CD4-positive, alpha-beta T cell (primary cell): ENCODE data around the gene SLC8A2. TPM values are rescaled to one million over a fixed set of nuclear protein-coding genes. Genes with fewer than 3 reads are reported as not detected.

ENCODE experiments used
- ATAC-seq: fragments of 200-7000 bp; cut with Tn5 transposase; one replicate; pipeline ENCODE4 v1.10.0; 2022; ENCODE audit warnings: mild to moderate bottlenecking; ENCODE audit not compliant: poor library complexity
- CTCF ChIA-PET: fragments of 350-600 bp; sonication (Branson Sonifier 250); formaldehyde crosslinking; loops from one replicate; lab custom pipeline; 2021; ENCODE audit warnings: antibody characterized with exemption, inconsistent platforms; lab: Charles Lee
- POLR2A ChIA-PET: fragments of 350-600 bp; sonication (Branson Sonifier 250); formaldehyde crosslinking; loops from one replicate; lab custom pipeline; 2021; ENCODE audit warnings: antibody characterized with exemption, inconsistent platforms; lab: Charles Lee
- DNase-seq, 14 experiments: peaks; one replicate each; pipeline ENCODE4 v3.0.0-alpha.2; 2013 to 2020; ENCODE audit warnings: mixed read lengths in 2 of 14
- H3K27ac ChIP-seq, 2 donors: one replicate each; pipeline versions ENCODE4 v1.5.1 to v1.7.0; 2013; ENCODE audit warnings: low read length in 2 of 2, low read depth in 1 of 2, mild to moderate bottlenecking in 1 of 2
- H3K27me3 ChIP-seq, 2 experiments: 1 replicate in 1 of 2; 2 replicates in 1 of 2; pipeline versions ENCODE4 v1.6.1 to v1.7.0; 2013; ENCODE audit warnings: low read length in 2 of 2, control low read depth in 1 of 2, mild to moderate bottlenecking in 1 of 2, moderate library complexity in 1 of 2; ENCODE audit not compliant: insufficient read depth in 2 of 2, control insufficient read depth in 1 of 2
- H3K36me3 ChIP-seq: one replicate; pipeline ENCODE4 v1.6.1; 2013; ENCODE audit warnings: low read length, control low read depth; ENCODE audit not compliant: insufficient read depth
- H3K4me1 ChIP-seq: one replicate; pipeline ENCODE4 v1.6.1; 2013; ENCODE audit warnings: low read length, control low read depth; ENCODE audit not compliant: insufficient read depth
- H3K4me3 ChIP-seq: one replicate; pipeline ENCODE4 v1.5.1; 2013; ENCODE audit warnings: mild to moderate bottlenecking, low read length, moderate library complexity
- H3K9me3 ChIP-seq, 2 experiments: 1 replicate in 1 of 2; 2 replicates in 1 of 2; pipeline versions ENCODE4 v1.6.1 to v1.7.0; 2013; ENCODE audit warnings: low read length in 2 of 2, mild to moderate bottlenecking in 2 of 2, control low read depth in 1 of 2, moderate library complexity in 1 of 2; ENCODE audit not compliant: control insufficient read depth in 1 of 2, insufficient read depth in 1 of 2
- H3K27ac Mint-ChIP-seq: one replicate; pipeline ENCODE4 v1.8.0; 2020; ENCODE audit warnings: mixed read lengths
- H3K27me3 Mint-ChIP-seq: one replicate; pipeline ENCODE4 v1.8.0; 2021; ENCODE audit warnings: mixed read lengths
- H3K36me3 Mint-ChIP-seq: one replicate; pipeline ENCODE4 v1.8.0; 2021; ENCODE audit warnings: low read depth, mixed read lengths
- H3K4me1 Mint-ChIP-seq: one replicate; pipeline ENCODE4 v1.8.0; 2021; ENCODE audit warnings: low read depth, mixed read lengths
- H3K4me3 Mint-ChIP-seq: one replicate; pipeline ENCODE4 v1.8.0; 2020; ENCODE audit warnings: mild to moderate bottlenecking, mixed read lengths
- H3K9me3 Mint-ChIP-seq: one replicate; pipeline ENCODE4 v1.8.0; 2020; ENCODE audit warnings: mixed read lengths
- CTCF ChIP-seq: fragments of 200-600 bp; IDR thresholded peaks from one replicate; pipeline ENCODE4 v1.8.0; 2022; ENCODE audit warnings: antibody characterized with exemption, mild to moderate bottlenecking
- intact Hi-C, 2 experiments: fragments of 100-400 bp; cut with DNase I in 1 of 2; cut with micrococcal nuclease in 1 of 2; formaldehyde crosslinking; loops; one replicate each; pipeline versions ENCODE4 v1.15.1 to v1.9.0; 2023 to 2025; cut with DNase I, micrococcal nuclease
- total RNA-seq, 174 experiments: library from RNA in 2 of 174; stranded (reverse) in 2 of 174; gene quantifications; one replicate each; pipeline ENCODE4 v1.2.3 and lab custom pipeline; 2021 to 2026

Gene SLC8A2
- total RNA-seq, 2 experiments from 2014 or later = not detected

- Histone ChIP-seq H3K36me3 (peaks cover 66% of the 10 kb centered on the region), H3K4me3 (no peak overlapping the region), H3K27ac (no peak overlapping the region), H3K4me1 (peaks cover 26% of the 10 kb centered on the region), H3K9me3 (no peaks in the 10 kb centered on the region), H3K27me3 (no peaks in the 10 kb centered on the region)
- Mint-ChIP-seq H3K4me3 (no peak overlapping the region), H3K9me3 (no peaks in the 10 kb centered on the region), H3K27me3 (no peaks in the 10 kb centered on the region), H3K4me1 (peaks cover 30% of the 10 kb centered on the region), H3K36me3 (peaks cover 55% of the 10 kb centered on the region), H3K27ac (no peak overlapping the region)
- intact Hi-C loops = no loop called here
- TF ChIP-seq CTCF = no peak
- CTCF ChIA-PET = no interaction called here
- POLR2A ChIA-PET = no interaction called here
- DNase-seq (no peak), ATAC-seq (no peak)
These were observed 33.8 kb upstream of the SLC8A2 start for GRCh38 chr19:47505506-47505905.

- peaks cover 58% of the 10 kb centered on the region for H3K36me3 Mint-ChIP-seq
- no peak for DNase-seq
- no peak overlapping the region for H3K27ac Mint-ChIP-seq
- no peaks in the 10 kb centered on the region for H3K9me3 Mint-ChIP-seq
- H3K36me3 ChIP-seq = peaks cover 69% of the 10 kb centered on the region
- H3K27ac ChIP-seq = no peak overlapping the region
- no peak overlapping the region for H3K4me3 ChIP-seq
- intact Hi-C loops = no loop called here
- no peak overlapping the region for H3K4me3 Mint-ChIP-seq
- no peak for TF ChIP-seq CTCF
- H3K9me3 ChIP-seq = no peaks in the 10 kb centered on the region
- H3K4me1 Mint-ChIP-seq = peaks cover 14% of the 10 kb centered on the region
- no peaks in the 10 kb centered on the region for H3K27me3 ChIP-seq
- no peaks in the 10 kb centered on the region for H3K27me3 Mint-ChIP-seq
- H3K4me1 ChIP-seq = peaks cover 13% of the 10 kb centered on the region
- ChIA-PET CTCF (interaction anchor here (1.5 kb wide), 1 partner anchor 67 kb away, joined by 3 read pairs; no protein-coding TSS in a partner anchor), POLR2A (no interaction called here)
- ATAC-seq = no peak
These were observed 32.1 kb upstream of the SLC8A2 start for GRCh38 chr19:47503826-47504150.

- Mint-ChIP-seq H3K4me3 (no peak overlapping the region), H3K9me3 (no peaks in the 10 kb centered on the region), H3K27ac (no peak overlapping the region), H3K4me1 (peaks cover 14% of the 10 kb centered on the region), H3K36me3 (peaks cover 62% of the 10 kb centered on the region), H3K27me3 (no peaks in the 10 kb centered on the region)
- TF ChIP-seq CTCF = no peak
- Histone ChIP-seq H3K4me1 (peaks cover 8% of the 10 kb centered on the region), H3K27ac (no peak overlapping the region), H3K9me3 (no peaks in the 10 kb centered on the region), H3K27me3 (no peaks in the 10 kb centered on the region), H3K36me3 (peaks cover 71% of the 10 kb centered on the region), H3K4me3 (no peak overlapping the region)
- DNase-seq (no peak), ATAC-seq (no peak)
- CTCF ChIA-PET = interaction anchor here (1.5 kb wide), 1 partner anchor 66 kb away, joined by 3 read pairs; no protein-coding TSS in a partner anchor
- POLR2A ChIA-PET = interaction anchor here (0.5 kb wide), 1 partner anchor 22 kb away, joined by 4 read pairs; no protein-coding TSS in a partner anchor
- intact Hi-C loops = no loop called here
These were observed 31.6 kb upstream of the SLC8A2 start for GRCh38 chr19:47503130-47503825.
